ENCODE measurements around the gene TARBP1. TPM values are rescaled to one million over a fixed set of nuclear protein-coding genes. Genes with fewer than 3 reads are reported as not detected.

Gene TARBP1
- total RNA-seq, 1 donor from 2014 or later, result 20.9 TPM

DNA sequence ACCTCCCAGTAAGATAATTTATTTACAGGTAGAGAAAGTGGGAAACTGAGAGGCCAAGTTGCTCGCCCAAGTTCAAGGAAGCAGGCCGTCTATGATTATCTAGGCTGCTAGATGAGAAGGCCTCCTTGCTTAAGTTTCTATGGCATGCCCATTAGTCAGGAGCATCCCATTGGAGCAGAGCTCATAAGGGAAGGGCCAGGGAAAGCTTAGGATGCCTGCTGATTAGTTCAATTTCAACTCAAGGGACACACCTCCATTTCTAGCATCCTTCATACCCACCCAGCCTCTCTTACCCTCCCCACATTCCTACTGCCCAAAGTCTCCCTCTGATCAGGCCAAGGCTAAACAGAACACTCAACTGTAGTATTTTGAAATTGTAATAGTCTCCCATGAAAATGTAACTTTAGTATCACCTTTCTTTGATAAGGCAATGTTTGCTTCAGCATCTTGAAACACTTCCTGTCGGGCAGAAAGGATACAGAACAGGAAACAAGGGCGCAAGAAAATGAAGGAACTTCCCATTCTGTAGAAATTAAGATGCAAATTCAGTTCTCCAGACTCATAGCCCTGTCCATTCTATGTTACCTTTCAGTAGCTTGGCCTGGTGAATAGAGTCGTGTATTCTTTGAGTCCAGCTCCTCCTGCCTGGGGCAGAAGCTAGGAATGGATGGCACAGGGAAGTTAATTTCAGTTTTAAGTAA is 46.3 kb upstream of the TARBP1 start:
- no peak for DNase-seq (ENCODE audit: extremely low spot score in 2 of 2)
- intact Hi-C loops (cut with DNase I), result no loop called here
- H3K4me1 ChIP-seq, result peaks cover 35% of the 10 kb centered on the region
- TF ChIP-seq POLR2AphosphoS5 (IDR thresholded peaks at IDR 0.05; ENCODE audit: insufficient read depth in 1 of 2, low read depth in 1 of 2) (no peak), POLR2A (IDR thresholded peaks at IDR 0.05) (no peak)
- TF ChIP-seq, protein P1, sequence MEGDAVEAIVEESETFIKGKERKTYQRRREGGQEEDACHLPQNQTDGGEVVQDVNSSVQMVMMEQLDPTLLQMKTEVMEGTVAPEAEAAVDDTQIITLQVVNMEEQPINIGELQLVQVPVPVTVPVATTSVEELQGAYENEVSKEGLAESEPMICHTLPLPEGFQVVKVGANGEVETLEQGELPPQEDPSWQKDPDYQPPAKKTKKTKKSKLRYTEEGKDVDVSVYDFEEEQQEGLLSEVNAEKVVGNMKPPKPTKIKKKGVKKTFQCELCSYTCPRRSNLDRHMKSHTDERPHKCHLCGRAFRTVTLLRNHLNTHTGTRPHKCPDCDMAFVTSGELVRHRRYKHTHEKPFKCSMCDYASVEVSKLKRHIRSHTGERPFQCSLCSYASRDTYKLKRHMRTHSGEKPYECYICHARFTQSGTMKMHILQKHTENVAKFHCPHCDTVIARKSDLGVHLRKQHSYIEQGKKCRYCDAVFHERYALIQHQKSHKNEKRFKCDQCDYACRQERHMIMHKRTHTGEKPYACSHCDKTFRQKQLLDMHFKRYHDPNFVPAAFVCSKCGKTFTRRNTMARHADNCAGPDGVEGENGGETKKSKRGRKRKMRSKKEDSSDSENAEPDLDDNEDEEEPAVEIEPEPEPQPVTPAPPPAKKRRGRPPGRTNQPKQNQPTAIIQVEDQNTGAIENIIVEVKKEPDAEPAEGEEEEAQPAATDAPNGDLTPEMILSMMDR (IDR thresholded peaks at IDR 0.05), result no peak
- H3K9me3 ChIP-seq, result no peaks in the 10 kb centered on the region
- H3K4me3 ChIP-seq, result no peak overlapping the region
- H3K27ac ChIP-seq, result peak overlapping the region; percentile 12
- no peaks in the 10 kb centered on the region for H3K36me3 ChIP-seq
- H3K27me3 ChIP-seq, result no peaks in the 10 kb centered on the region

DNA sequence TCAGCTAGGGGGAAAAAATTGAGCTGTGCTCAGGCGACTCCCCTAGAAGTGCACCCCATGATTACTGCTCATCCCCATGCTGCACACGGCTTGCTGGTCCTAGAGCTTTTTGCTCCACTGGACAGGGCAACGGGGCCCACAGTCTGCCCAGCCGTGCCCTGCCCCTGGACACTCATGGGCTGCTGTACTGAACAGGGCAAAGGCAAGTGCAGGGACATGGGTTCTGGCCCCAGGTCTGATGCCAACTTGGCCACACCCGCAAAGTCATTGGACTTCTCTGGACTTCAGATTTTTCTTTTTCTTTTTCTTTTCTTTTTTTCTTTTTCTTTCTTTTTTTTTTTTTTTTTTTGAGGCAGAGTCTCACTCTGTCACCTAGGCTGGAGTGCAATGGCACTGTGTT is 42.9 kb upstream of the TARBP1 start:
- H3K4me1 ChIP-seq, result peaks cover 19% of the 10 kb centered on the region
- no peak overlapping the region for H3K27ac ChIP-seq
- no peak for TF ChIP-seq POLR2AphosphoS5 (IDR thresholded peaks at IDR 0.05; ENCODE audit: insufficient read depth in 1 of 2, low read depth in 1 of 2)
- TF ChIP-seq, protein P1 (IDR thresholded peaks at IDR 0.05), result no peak
- no peak for TF ChIP-seq POLR2A (IDR thresholded peaks at IDR 0.05)
- no peak for DNase-seq (ENCODE audit: extremely low spot score in 2 of 2)
- H3K27me3 ChIP-seq, result no peaks in the 10 kb centered on the region
- no peak overlapping the region for H3K4me3 ChIP-seq
- H3K9me3 ChIP-seq, result no peaks in the 10 kb centered on the region
- no peaks in the 10 kb centered on the region for H3K36me3 ChIP-seq
- intact Hi-C loops (cut with DNase I), result no loop called here

DNA sequence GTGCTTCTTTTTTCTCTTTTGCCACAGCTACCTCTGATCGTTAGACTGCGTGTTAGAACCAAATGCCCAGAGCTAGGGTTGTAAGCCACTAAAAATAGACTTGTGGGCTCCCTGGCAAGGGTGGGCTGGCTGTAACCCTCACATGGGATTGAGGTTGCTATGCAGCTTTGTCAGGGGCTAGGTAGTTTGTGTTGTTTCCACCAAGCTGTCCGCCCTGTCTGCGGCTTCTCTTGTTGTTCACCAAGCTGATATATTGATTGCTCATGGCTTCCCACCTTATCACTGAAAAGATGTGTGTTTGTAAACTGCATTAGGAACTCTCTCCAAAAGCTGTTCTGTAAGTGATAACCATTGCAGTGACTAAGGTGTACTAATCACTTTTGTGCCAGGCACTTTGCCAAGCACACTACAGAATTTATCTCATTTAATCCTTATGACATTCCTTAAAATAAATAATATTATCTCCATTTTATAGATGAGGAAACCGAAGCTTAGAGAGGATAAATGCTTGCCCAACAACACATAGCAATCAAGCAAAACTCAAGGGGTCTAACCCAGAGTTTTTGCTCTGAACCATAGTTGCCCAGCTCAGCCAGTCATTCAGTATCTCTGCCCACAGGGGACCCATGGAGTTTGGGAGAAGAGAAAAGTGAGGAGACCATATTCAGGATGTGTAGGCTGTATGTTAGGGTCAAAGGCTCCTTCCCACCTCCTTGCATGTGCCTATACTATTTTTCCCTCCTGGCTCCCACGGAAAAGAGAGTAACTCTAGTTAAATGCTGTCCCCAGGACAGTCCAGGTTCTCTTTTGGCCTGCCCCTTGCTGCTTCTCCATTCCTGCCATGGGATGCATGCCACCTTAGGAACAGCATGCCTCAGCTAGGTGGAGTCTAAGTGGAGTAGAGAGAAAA is 42.2 kb upstream of the TARBP1 start:
- H3K9me3 ChIP-seq, result no peaks in the 10 kb centered on the region
- intact Hi-C loops (cut with DNase I), result no loop called here
- no peak overlapping the region for H3K27ac ChIP-seq

DNA sequence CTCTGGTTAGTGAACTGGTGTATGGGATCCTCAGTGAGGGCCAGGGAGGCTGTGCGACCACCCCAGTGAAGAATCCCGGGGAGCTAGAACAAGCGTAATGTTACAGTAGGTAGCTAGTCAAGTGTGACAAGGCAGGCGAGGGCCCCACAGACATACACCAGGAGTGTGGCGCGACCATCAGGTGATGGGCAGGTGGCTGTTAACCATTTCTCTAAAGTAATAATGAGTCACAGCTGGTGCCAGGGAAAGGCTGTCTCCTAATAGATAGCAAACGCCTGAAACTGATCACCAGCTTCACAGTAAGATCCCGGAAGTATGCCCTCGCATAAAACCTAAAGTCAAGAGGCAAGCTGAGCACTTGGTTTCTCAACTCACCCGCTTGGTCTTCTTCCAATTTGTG is 40.5 kb upstream of the TARBP1 start:
- Histone ChIP-seq H3K4me3 (no peak overlapping the region), H3K36me3 (no peaks in the 10 kb centered on the region), H3K27ac (peak overlapping the region; percentile 39), H3K4me1 (peaks cover 29% of the 10 kb centered on the region), H3K27me3 (no peaks in the 10 kb centered on the region), H3K9me3 (no peaks in the 10 kb centered on the region)
- TF ChIP-seq, protein P1 (IDR thresholded peaks at IDR 0.05), result no peak
- no peak for TF ChIP-seq POLR2A (IDR thresholded peaks at IDR 0.05)
- no peak for TF ChIP-seq POLR2AphosphoS5 (IDR thresholded peaks at IDR 0.05; ENCODE audit: insufficient read depth in 1 of 2, low read depth in 1 of 2)
- intact Hi-C loops (cut with DNase I), result no loop called here
- no peak for DNase-seq (ENCODE audit: extremely low spot score in 2 of 2)

More for the DNA sequence above, 42.2 kb upstream of the TARBP1 start:
- H3K4me1 ChIP-seq, result peaks cover 19% of the 10 kb centered on the region
- no peak for DNase-seq (ENCODE audit: extremely low spot score in 2 of 2)
- no peak overlapping the region for H3K4me3 ChIP-seq
- H3K36me3 ChIP-seq, result no peaks in the 10 kb centered on the region
- no peaks in the 10 kb centered on the region for H3K27me3 ChIP-seq
- TF ChIP-seq POLR2A (IDR thresholded peaks at IDR 0.05) (no peak), POLR2AphosphoS5 (IDR thresholded peaks at IDR 0.05; ENCODE audit: insufficient read depth in 1 of 2, low read depth in 1 of 2) (no peak)
- TF ChIP-seq, protein P1 (IDR thresholded peaks at IDR 0.05), result no peak

Measured in vagina (tissue), 2 donors.